PFSK-1 (cell line): ENCODE measurements around the gene EPHA5.

Experiments used
- POLR2AphosphoS5 ChIP-seq: IDR thresholded peaks from 2 replicates; pipeline ENCODE4 v1.6.1; 2012; ENCODE audit warnings: low read depth, mild to moderate bottlenecking, control low read depth, low read length, moderate library complexity
- TAF1 ChIP-seq: IDR thresholded peaks from 2 replicates; pipeline ENCODE4 v1.6.1; 2012; ENCODE audit warnings: low read length, control low read depth, borderline replicate concordance; ENCODE audit not compliant: insufficient read depth

DNA sequence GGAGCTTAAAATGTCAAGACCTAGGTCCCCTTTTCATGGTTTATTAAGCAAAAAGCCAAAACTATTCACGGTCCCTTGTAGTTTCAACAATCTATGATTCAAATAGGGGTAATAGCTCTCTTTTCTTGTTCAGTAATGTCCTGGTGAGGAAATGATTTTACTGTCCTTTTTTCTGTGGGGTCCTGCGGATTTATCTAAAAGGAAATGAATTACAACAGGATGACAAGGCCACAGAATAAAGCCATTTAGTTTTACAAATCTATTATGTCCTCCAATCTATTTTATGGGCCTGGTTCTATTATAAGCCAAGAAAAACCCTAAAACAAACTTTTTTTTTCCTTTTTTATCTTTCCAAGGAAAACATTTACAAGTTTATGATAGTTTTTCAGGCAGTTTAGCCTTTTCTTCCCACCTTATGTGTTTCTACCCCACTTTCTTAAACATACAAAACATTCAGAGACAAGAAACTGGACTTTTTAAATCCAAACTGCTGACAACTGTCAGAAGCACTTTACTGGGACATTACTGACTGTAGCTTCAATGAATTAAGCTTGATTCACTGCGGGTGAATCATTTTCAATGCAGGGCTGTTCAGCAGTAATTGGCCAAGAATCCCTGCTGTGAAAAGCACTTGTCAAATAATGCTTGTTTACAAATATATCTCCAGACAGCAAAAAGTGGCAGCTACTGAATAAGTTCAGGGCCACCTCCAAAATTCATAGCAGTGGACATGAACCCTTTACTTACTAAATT is 4.3 kb downstream of the EPHA5 start:
- TF ChIP-seq POLR2AphosphoS5, result no peak
- TF ChIP-seq TAF1, result no peak
